CD14-positive monocyte (primary cell): ENCODE measurements around the gene PSORS1C1. TPM values are rescaled to one million over a fixed set of nuclear protein-coding genes. Genes with fewer than 3 reads are reported as not detected.
"Not testable (repeated sequence)": the region's sequence is repeated elsewhere in the genome, so short reads cannot be mapped to it uniquely, and the experiment has no call there.

Experiments
- DNase-seq, 3 donors: peaks; one replicate each; pipeline ENCODE4 v3.0.0-alpha.2; 2011 to 2022
- H2AFZ ChIP-seq: 2 replicates; pipeline ENCODE4 v1.6.0; 2012; ENCODE audit warnings: mild to moderate bottlenecking, low read depth, low read length, inconsistent platforms; ENCODE audit not compliant: insufficient read depth, poor library complexity, severe bottlenecking
- H3K27ac ChIP-seq, 2 donors: 1 replicate in 1 of 2; 2 replicates in 1 of 2; pipeline ENCODE4 v1.5.1; 2012 to 2013; ENCODE audit warnings: low read length in 2 of 2, control low read depth in 1 of 2, inconsistent platforms in 1 of 2, low read depth in 1 of 2, mild to moderate bottlenecking in 1 of 2
- H3K27me3 ChIP-seq, 2 donors: one replicate each; pipeline versions ENCODE4 v1.6.0 to v1.6.1; 2011 to 2013; ENCODE audit warnings: low read length in 2 of 2; ENCODE audit not compliant: control insufficient read depth in 2 of 2, insufficient read depth in 2 of 2
- H3K36me3 ChIP-seq, 2 donors: replicated peaks in 1 of 2; 1 replicate in 1 of 2; 2 replicates in 1 of 2; pipeline versions ENCODE4 v1.5.1 to v1.6.1; 2012 to 2013; ENCODE audit warnings: low read length in 2 of 2, control low read depth in 1 of 2, inconsistent platforms in 1 of 2, mild to moderate bottlenecking in 1 of 2; ENCODE audit not compliant: insufficient read depth in 2 of 2, control insufficient read depth in 1 of 2
- H3K4me1 ChIP-seq, 2 donors: 1 replicate in 1 of 2; 2 replicates in 1 of 2; pipeline versions ENCODE4 v1.5.1 to v1.6.1; 2012 to 2013; ENCODE audit warnings: low read length in 2 of 2, control low read depth in 1 of 2, inconsistent platforms in 1 of 2, mild to moderate bottlenecking in 1 of 2, moderate library complexity in 1 of 2; ENCODE audit not compliant: insufficient read depth in 2 of 2, control insufficient read depth in 1 of 2
- H3K4me2 ChIP-seq: replicated peaks from 2 replicates; pipeline ENCODE3; 2012; ENCODE audit warnings: low read length, moderate library complexity, mild to moderate bottlenecking; ENCODE audit not compliant: poor library complexity, severe bottlenecking; ENCODE audit errors: extremely low read depth
- H3K4me3 ChIP-seq, 3 experiments: fragments of 200-600 bp in 1 of 3; sonication (generic) in 1 of 3; replicated peaks in 1 of 3; 1 replicate in 2 of 3; 2 replicates in 1 of 3; pipeline ENCODE4 v1.5.1; 2011 to 2013; ENCODE audit warnings: low read length in 3 of 3, mild to moderate bottlenecking in 3 of 3, control low read depth in 2 of 3, low read depth in 2 of 3, inconsistent platforms in 1 of 3, moderate library complexity in 1 of 3
- H3K79me2 ChIP-seq: 2 replicates; pipeline ENCODE4 v1.6.0; 2012; ENCODE audit warnings: mild to moderate bottlenecking, control low read depth, inconsistent platforms, low read length, moderate library complexity; ENCODE audit not compliant: insufficient read depth
- H3K9ac ChIP-seq: 2 replicates; pipeline ENCODE4 v1.6.0; 2017; ENCODE audit warnings: low read length, mild to moderate bottlenecking; ENCODE audit not compliant: insufficient read depth, poor library complexity, severe bottlenecking
- H3K9me3 ChIP-seq, 2 donors: replicated peaks in 1 of 2; 1 replicate in 1 of 2; 2 replicates in 1 of 2; pipeline versions ENCODE4 v1.5.1 to v1.6.1; 2012 to 2013; ENCODE audit warnings: low read length in 2 of 2, control low read depth in 1 of 2; ENCODE audit not compliant: control insufficient read depth in 1 of 2, insufficient read depth in 1 of 2
- H4K20me1 ChIP-seq: 2 replicates; pipeline ENCODE4 v1.6.0; 2012; ENCODE audit warnings: mild to moderate bottlenecking, low read length, control low read depth, moderate library complexity; ENCODE audit not compliant: insufficient read depth
- H3K27ac Mint-ChIP-seq, 7 donors: one replicate each; pipeline ENCODE4 v1.8.0; 2020; ENCODE audit warnings: mild to moderate bottlenecking in 7 of 7, mixed read lengths in 7 of 7, moderate library complexity in 6 of 7, inconsistent platforms in 2 of 7
- H3K27me3 Mint-ChIP-seq, 3 donors: one replicate each; pipeline ENCODE4 v1.8.0; 2021 to 2022; ENCODE audit warnings: low read depth in 3 of 3, mild to moderate bottlenecking in 3 of 3, mixed read lengths in 3 of 3, moderate library complexity in 3 of 3, inconsistent platforms in 1 of 3
- H3K36me3 Mint-ChIP-seq, 2 donors: one replicate each; pipeline ENCODE4 v1.8.0; 2020; ENCODE audit warnings: mixed read lengths in 2 of 2, inconsistent platforms in 1 of 2, mild to moderate bottlenecking in 1 of 2
- H3K4me1 Mint-ChIP-seq: one replicate; pipeline ENCODE4 v1.8.0; 2020; ENCODE audit warnings: mild to moderate bottlenecking, mixed read lengths
- H3K4me3 Mint-ChIP-seq, 2 donors: one replicate each; pipeline ENCODE4 v1.8.0; 2020; ENCODE audit warnings: mild to moderate bottlenecking in 2 of 2, mixed read lengths in 2 of 2, moderate library complexity in 1 of 2
- H3K9me3 Mint-ChIP-seq, 7 donors: one replicate each; pipeline ENCODE4 v1.8.0; 2020 to 2022; ENCODE audit warnings: mixed read lengths in 7 of 7, mild to moderate bottlenecking in 6 of 7, moderate library complexity in 6 of 7, inconsistent platforms in 2 of 7
- WGBS: methylation state at CpG from one replicate; pipeline ENCODE4 v1.1.5; 2013; ENCODE audit warnings: missing lambda C conversion rate; ENCODE audit not compliant: insufficient coverage; 5-methylcytosine and 5-hydroxymethylcytosine counted together
- intact Hi-C, 2 donors: fragments of 100-400 bp; cut with micrococcal nuclease; formaldehyde crosslinking; loops; one replicate each; pipeline versions ENCODE4 v1.15.0 to v1.15.1; 2023
- polyA plus RNA-seq, 3 donors: library from polyadenylated mRNA; depleted of rRNA in 1 of 3; unstranded in 2 of 3; stranded (reverse) in 1 of 3; fragments of 300-500 nt in 2 of 3; fragments of >200 nt in 1 of 3; fragmentation: Illumina TruSeq in 2 of 3; gene quantifications; 1 replicate in 2 of 3; 2 replicates in 1 of 3; pipeline ENCODE4 v1.2.3, GENCODE V29; 2012 to 2021
- TF ChIP-seq, protein P1 (sequence below): fragments of 200-600 bp; IDR thresholded peaks from one replicate; pipeline ENCODE4 v1.8.0; 2022; ENCODE audit warnings: antibody characterized with exemption, mild to moderate bottlenecking

PSORS1C1 gene
- polyA plus RNA-seq, 3 donors: not detected

DNA sequence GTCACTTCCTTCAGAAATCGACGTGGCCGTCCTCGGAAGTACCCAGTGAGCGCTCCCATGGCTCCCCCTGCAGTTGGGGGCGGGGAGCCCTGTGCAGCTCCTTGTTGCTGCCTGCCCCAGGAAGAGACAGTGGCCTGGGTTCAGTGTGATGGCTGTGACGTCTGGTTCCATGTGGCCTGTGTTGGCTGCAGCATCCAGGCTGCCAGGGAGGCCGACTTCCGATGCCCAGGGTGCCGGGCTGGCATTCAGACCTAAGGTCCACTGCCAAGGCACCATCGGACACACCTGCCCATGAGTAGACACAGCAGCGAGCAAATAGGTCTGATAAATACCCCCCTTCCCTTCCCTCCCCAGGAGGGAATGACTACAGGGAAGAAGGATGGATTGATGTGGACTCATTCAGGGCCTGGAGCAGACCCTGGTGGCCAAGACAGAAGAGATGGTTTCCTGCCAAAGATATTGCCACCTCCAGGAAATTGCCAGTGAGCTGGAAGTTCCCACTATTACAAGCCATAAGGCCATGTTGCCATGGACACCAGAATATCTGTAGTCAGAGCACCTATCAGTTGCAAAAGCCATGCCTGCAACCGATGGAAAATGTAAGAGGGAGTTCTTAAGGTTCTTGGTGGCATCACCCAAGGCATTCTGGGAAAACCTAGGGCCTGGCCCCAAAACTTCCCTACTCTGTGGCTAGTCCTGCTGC is 48.0 kb downstream of the PSORS1C1 start:
- H3K36me3 Mint-ChIP-seq: peaks cover 5 to 27% of the 10 kb centered on the region in 2 donors
- peaks cover 25% of the 10 kb centered on the region for H3K4me1 Mint-ChIP-seq

DNA sequence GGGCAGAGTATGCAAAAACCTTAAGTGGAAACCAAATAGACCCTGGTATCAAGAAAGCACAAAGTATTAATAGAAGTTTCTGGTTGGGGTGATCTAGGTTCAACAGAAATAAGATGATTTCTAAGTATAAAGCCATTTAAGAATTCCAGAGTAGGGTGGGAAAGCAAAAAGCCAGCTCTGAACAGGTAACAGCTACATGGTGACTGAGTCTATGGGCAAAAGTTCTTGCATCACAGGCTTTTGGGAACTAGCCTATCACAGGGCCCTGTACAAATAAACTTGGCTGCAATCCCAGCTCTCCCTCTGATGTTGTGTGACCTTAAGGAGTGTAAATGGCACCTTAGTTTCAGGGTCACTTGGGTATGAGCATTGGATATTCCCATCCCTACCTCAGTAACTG is 49.3 kb downstream of the PSORS1C1 start:
- TF ChIP-seq, protein P1, sequence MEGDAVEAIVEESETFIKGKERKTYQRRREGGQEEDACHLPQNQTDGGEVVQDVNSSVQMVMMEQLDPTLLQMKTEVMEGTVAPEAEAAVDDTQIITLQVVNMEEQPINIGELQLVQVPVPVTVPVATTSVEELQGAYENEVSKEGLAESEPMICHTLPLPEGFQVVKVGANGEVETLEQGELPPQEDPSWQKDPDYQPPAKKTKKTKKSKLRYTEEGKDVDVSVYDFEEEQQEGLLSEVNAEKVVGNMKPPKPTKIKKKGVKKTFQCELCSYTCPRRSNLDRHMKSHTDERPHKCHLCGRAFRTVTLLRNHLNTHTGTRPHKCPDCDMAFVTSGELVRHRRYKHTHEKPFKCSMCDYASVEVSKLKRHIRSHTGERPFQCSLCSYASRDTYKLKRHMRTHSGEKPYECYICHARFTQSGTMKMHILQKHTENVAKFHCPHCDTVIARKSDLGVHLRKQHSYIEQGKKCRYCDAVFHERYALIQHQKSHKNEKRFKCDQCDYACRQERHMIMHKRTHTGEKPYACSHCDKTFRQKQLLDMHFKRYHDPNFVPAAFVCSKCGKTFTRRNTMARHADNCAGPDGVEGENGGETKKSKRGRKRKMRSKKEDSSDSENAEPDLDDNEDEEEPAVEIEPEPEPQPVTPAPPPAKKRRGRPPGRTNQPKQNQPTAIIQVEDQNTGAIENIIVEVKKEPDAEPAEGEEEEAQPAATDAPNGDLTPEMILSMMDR: no peak

More for the DNA sequence above, 48.0 kb downstream of the PSORS1C1 start:
- Histone ChIP-seq H3K9me3 (no peaks in the 10 kb centered on the region), H3K27me3 (no peaks in the 10 kb centered on the region), H3K27ac (no peak overlapping the region), H3K4me1 (peaks cover 13 to 18% of the 10 kb centered on the region in 2 donors), H3K79me2 (peaks cover 21% of the 10 kb centered on the region), H4K20me1 (no peaks in the 10 kb centered on the region), H3K9ac (no peak overlapping the region), H2AFZ (no peak overlapping the region), H3K36me3 (peaks cover 2 to 20% of the 10 kb centered on the region in 2 donors), H3K4me2 (no peak overlapping the region), H3K4me3 (no peak overlapping the region)
- Mint-ChIP-seq H3K9me3 (no peaks in the 10 kb centered on the region), H3K27ac (no peak overlapping the region), H3K27me3 (peaks cover 0 to 3% (median 0%) of the 10 kb centered on the region in 3 donors), H3K4me3 (no peak overlapping the region)
- intact Hi-C loops: no loop called here
- TF ChIP-seq, protein P1: no peak
- no peak for DNase-seq
- WGBS: 92% methylated on average over 10 of the region's 13 CpGs

DNA sequence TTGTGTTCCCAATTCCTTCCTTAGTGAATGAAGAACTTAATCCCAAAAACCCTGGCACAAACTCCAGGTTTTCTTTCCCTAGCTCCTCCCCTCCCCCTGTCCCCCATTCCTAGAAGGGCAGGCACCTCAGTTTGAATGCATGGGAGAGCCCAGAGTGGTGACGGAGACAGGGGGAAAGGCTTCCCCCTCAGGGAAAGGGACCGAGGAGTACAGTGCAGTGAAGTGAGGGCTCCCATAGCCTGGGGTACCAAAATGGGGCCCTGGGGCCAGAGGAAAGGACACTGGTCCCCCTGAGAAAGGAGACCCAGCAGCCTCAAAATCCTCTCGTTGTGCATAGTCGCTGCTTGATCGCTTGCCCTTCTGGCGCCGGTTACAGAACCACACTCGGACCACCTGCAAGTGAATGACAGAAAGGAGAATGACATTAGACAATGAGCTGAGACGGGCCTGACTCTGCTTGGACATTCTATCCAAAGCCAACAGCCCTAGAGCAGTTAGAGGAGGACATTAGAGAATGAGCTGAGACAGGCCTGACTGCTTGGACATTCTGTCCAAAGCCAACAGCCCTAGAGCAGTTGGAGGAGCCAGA is 50.0 kb downstream of the PSORS1C1 start:
- H3K27me3 ChIP-seq, intact Hi-C loops, H3K4me2 ChIP-seq, H3K9ac ChIP-seq, H3K9me3 Mint-ChIP-seq, H2AFZ ChIP-seq, H3K79me2 ChIP-seq, H3K4me3 Mint-ChIP-seq, H3K9me3 ChIP-seq, H3K4me3 ChIP-seq, H4K20me1 ChIP-seq, H3K4me1 ChIP-seq, H3K27me3 Mint-ChIP-seq, H3K27ac ChIP-seq, DNase-seq: not testable (repeated sequence)
- peaks cover 2 to 20% of the 10 kb centered on the region in 2 donors for H3K36me3 ChIP-seq
- peaks cover 5 to 27% of the 10 kb centered on the region in 2 donors for H3K36me3 Mint-ChIP-seq
- no CpG with 5 or more reads among the region's 9 CpGs for WGBS
- H3K27ac Mint-ChIP-seq: peak overlapping the region in 2 of 7 donors; percentile 3 to 9
- peaks cover 12% of the 10 kb centered on the region for H3K4me1 Mint-ChIP-seq

More for the DNA sequence above, 49.3 kb downstream of the PSORS1C1 start:
- H3K4me3 ChIP-seq: no peak overlapping the region
- peaks cover 9 to 12% of the 10 kb centered on the region in 2 donors for H3K4me1 ChIP-seq
- peaks cover 15% of the 10 kb centered on the region for H3K79me2 ChIP-seq
- H3K36me3 Mint-ChIP-seq: peaks cover 5 to 27% of the 10 kb centered on the region in 2 donors
- H4K20me1 ChIP-seq: no peaks in the 10 kb centered on the region
- H3K9ac ChIP-seq: no peak overlapping the region
- H3K27ac Mint-ChIP-seq: no peak overlapping the region
- peaks cover 18% of the 10 kb centered on the region for H3K4me1 Mint-ChIP-seq
- H3K4me3 Mint-ChIP-seq: no peak overlapping the region
- H3K4me2 ChIP-seq: no peak overlapping the region
- H3K27me3 ChIP-seq: no peaks in the 10 kb centered on the region
- intact Hi-C loops: no loop called here
- no peak overlapping the region for H3K27ac ChIP-seq
- DNase-seq: no peak
- H3K9me3 Mint-ChIP-seq: no peaks in the 10 kb centered on the region
- peaks cover 0 to 1% (median 0%) of the 10 kb centered on the region in 3 donors for H3K27me3 Mint-ChIP-seq
- H2AFZ ChIP-seq: no peak overlapping the region
- H3K36me3 ChIP-seq: peaks cover 2 to 20% of the 10 kb centered on the region in 2 donors
- H3K9me3 ChIP-seq: no peaks in the 10 kb centered on the region
